Measurements from ENCODE around the gene OTX1. TPM values are rescaled to one million over a fixed set of nuclear protein-coding genes. Genes with fewer than 3 reads are reported as not detected.
A peak's percentile ranks its signal among the peaks of the same experiment; 100 is the strongest.

OTX1 gene
- total and polyA plus RNA-seq, 9 of the 15 experiments (the other 6 are each of a cell fraction or from before 2014, with no cell fraction given), result 0.18 to 7.1 (median 0.58) TPM

DNA sequence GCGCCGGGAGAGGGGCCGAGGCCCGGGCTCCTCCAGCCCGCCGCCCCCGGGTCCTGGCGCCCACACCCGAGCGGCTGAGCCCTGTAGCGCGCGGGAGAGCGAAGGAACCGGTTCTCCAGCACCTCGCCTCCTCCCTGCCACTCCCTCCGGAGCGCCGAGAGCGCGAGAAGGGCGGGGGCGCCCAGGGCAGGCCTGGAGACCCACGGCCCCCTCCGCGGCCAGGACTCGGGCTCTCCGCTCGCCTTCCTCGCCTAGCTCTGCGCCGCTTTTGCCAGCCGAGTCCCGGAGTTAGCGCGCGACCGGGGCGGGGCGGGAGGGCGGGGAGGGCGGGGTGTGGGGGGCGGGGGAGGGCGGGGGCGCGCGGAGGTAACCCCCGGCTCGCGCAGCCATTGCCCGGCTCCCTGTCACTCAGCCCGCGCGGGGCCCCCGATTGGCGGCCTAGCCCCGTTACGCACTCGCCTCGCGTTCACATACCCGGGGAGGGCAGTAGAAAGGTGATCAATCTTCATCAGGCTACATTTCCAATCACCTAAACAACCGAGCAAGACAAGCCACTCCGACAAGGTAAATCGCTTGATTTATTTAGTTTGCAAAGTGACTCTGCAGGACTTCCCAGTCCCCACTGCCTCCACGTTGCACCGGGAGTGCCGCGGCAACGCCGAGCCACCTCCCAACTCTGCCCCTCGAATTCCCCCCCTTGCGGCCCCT, at the start of gene OTX1 (continued):
- no peak for TF ChIP-seq HOMEZ (CRISPR knock-in tag; IDR thresholded peaks at IDR 0.05)
- TF ChIP-seq, protein P1, sequence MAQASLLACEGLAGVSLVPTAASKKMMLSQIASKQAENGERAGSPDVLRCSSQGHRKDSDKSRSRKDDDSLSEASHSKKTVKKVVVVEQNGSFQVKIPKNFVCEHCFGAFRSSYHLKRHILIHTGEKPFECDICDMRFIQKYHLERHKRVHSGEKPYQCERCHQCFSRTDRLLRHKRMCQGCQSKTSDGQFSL (CRISPR knock-in tag; IDR thresholded peaks at IDR 0.05), result no peak
- TF ChIP-seq, protein P1 (tag; IDR thresholded peaks at IDR 0.05), result no peak
- no peak for TF ChIP-seq LCOR (CRISPR knock-in tag; IDR thresholded peaks at IDR 0.05)
- no peak for TF ChIP-seq SNRNP70 (optimal IDR thresholded peaks at IDR 0.05; ENCODE audit: low read depth, low read length)
- no peak for TF ChIP-seq PHB2 (IDR thresholded peaks at IDR 0.05; ENCODE audit: low read depth)
- no peak for TF ChIP-seq ZNF589 (CRISPR knock-in tag; IDR thresholded peaks at IDR 0.05; ENCODE audit: low read depth)
- TF ChIP-seq CC2D1A (IDR thresholded peaks at IDR 0.05), result no peak
- TF ChIP-seq MAFF (IDR thresholded peaks at IDR 0.05; ENCODE audit: low read length), result no peak
- TF ChIP-seq, protein P2, sequence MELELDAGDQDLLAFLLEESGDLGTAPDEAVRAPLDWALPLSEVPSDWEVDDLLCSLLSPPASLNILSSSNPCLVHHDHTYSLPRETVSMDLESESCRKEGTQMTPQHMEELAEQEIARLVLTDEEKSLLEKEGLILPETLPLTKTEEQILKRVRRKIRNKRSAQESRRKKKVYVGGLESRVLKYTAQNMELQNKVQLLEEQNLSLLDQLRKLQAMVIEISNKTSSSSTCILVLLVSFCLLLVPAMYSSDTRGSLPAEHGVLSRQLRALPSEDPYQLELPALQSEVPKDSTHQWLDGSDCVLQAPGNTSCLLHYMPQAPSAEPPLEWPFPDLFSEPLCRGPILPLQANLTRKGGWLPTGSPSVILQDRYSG (tag; conservative IDR thresholded peaks at IDR 0.05; ENCODE audit: low read depth), result no peak
- no peak for TF ChIP-seq RCOR1 (IDR thresholded peaks at IDR 0.05; ENCODE audit: borderline replicate concordance in 1 of 2, low read depth in 2 of 2, low read length in 2 of 2)
- no peak for TF ChIP-seq HIVEP1 (CRISPR knock-in tag; IDR thresholded peaks at IDR 0.05)
- TF ChIP-seq UBTF (IDR thresholded peaks at IDR 0.05; ENCODE audit: borderline replicate concordance in 1 of 2, low read depth in 2 of 2, low read length in 2 of 2), result peak in 1 of 2 experiments; percentile 83; a peak in 2 of 4 replicates
- TF ChIP-seq KLF6 (CRISPR knock-in tag; IDR thresholded peaks at IDR 0.05; ENCODE audit: borderline replicate concordance), result no peak
- TF ChIP-seq, protein P3, sequence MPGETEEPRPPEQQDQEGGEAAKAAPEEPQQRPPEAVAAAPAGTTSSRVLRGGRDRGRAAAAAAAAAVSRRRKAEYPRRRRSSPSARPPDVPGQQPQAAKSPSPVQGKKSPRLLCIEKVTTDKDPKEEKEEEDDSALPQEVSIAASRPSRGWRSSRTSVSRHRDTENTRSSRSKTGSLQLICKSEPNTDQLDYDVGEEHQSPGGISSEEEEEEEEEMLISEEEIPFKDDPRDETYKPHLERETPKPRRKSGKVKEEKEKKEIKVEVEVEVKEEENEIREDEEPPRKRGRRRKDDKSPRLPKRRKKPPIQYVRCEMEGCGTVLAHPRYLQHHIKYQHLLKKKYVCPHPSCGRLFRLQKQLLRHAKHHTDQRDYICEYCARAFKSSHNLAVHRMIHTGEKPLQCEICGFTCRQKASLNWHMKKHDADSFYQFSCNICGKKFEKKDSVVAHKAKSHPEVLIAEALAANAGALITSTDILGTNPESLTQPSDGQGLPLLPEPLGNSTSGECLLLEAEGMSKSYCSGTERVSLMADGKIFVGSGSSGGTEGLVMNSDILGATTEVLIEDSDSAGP (CRISPR knock-in tag; IDR thresholded peaks at IDR 0.05), result no peak
- no peak for TF ChIP-seq NCOA2 (IDR thresholded peaks at IDR 0.05; ENCODE audit: partially characterized antibody in 2 of 2)
- TF ChIP-seq THAP12 (CRISPR knock-in tag; IDR thresholded peaks at IDR 0.05), result 0 out of 2 replicates have a peak, but pooled peaks have one; percentile 22
